ENCODE data around the gene HOXC6.

HOXC6 gene

GRCh38 chr12:54002915-54003389 is 25.3 kb upstream of the HOXC6 start:
- DNase-seq, result no peak

GRCh38 chr12:54003625-54004024 is 24.6 kb upstream of the HOXC6 start:
- DNase-seq, result no peak

- DNase-seq, result no peak
Observed at GRCh38 chr12:54004063-54004840, 24.0 kb upstream of the HOXC6 start.

GRCh38 chr12:54004841-54005530 is 23.3 kb upstream of the HOXC6 start:
- DNase-seq, result no peak

- no peak for DNase-seq
Observed at GRCh38 chr12:54005531-54005852, 22.7 kb upstream of the HOXC6 start.

GRCh38 chr12:54005853-54006558 is 22.2 kb upstream of the HOXC6 start:
- DNase-seq, result peak; percentile 80

GRCh38 chr12:54006559-54007220 is 21.6 kb upstream of the HOXC6 start:
- DNase-seq, result no peak

- peak; percentile 28 for DNase-seq
Observed at GRCh38 chr12:54007538-54008259, 20.5 kb upstream of the HOXC6 start.

GRCh38 chr12:54008260-54008552 is 20.0 kb upstream of the HOXC6 start:
- no peak for DNase-seq

- peak; percentile 41 for DNase-seq
Observed at GRCh38 chr12:54009171-54010052, 18.8 kb upstream of the HOXC6 start.

- no peak for DNase-seq
Observed at GRCh38 chr12:54010053-54010971, 17.9 kb upstream of the HOXC6 start.

- DNase-seq, result no peak
Observed at GRCh38 chr12:54010972-54011664, 17.1 kb upstream of the HOXC6 start.

- no peak for DNase-seq
Observed at GRCh38 chr12:54011665-54012532, 16.3 kb upstream of the HOXC6 start.

GRCh38 chr12:54012631-54013409 is 15.4 kb upstream of the HOXC6 start:
- no peak for DNase-seq

- DNase-seq, result no peak
Observed at GRCh38 chr12:54014377-54015017, 13.7 kb upstream of the HOXC6 start.

- DNase-seq, result no peak
Observed at GRCh38 chr12:54015018-54015931, 13.0 kb upstream of the HOXC6 start.

All from fibroblast of skin of right biceps (primary cell).